ENCODE measurements around the gene SPRED1.
"Not testable (repeated sequence)": the region's sequence is repeated elsewhere in the genome, so short reads cannot be mapped to it uniquely, and the experiment has no call there.

Gene SPRED1

GRCh38 chr15:38263251-38263650 lies 10.6 kb downstream of the SPRED1 start:
- no peak for DNase-seq (ENCODE audit: low read depth)
- TF ChIP-seq, protein P1, sequence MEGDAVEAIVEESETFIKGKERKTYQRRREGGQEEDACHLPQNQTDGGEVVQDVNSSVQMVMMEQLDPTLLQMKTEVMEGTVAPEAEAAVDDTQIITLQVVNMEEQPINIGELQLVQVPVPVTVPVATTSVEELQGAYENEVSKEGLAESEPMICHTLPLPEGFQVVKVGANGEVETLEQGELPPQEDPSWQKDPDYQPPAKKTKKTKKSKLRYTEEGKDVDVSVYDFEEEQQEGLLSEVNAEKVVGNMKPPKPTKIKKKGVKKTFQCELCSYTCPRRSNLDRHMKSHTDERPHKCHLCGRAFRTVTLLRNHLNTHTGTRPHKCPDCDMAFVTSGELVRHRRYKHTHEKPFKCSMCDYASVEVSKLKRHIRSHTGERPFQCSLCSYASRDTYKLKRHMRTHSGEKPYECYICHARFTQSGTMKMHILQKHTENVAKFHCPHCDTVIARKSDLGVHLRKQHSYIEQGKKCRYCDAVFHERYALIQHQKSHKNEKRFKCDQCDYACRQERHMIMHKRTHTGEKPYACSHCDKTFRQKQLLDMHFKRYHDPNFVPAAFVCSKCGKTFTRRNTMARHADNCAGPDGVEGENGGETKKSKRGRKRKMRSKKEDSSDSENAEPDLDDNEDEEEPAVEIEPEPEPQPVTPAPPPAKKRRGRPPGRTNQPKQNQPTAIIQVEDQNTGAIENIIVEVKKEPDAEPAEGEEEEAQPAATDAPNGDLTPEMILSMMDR (IDR thresholded peaks at IDR 0.05; ENCODE audit: low read length, missing control alignments), result no peak
- H3K4me3 ChIP-seq (replicated peaks; ENCODE audit: low read depth, low read length), result no peak overlapping the region

DNA sequence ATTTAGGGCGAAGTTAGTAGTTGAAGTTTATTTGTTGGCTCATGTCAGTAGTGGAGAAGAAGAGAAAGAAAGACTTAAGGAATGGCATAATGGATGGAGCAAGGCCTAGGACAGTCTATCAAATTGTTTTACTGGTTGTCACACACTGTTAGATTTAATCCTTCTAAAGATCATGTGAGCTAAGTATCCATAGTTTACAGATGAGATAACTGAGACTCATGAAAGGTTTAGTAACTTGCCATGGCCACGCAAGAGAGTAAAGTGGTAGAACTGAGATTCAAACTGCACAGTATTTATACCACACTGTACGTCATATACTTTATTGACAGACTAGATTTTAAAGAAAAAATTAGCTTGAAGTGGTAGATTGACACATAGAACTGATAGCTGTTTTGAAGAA lies 11.4 kb downstream of the SPRED1 start:
- no peak for DNase-seq (ENCODE audit: low read depth)
- TF ChIP-seq, protein P1 (IDR thresholded peaks at IDR 0.05; ENCODE audit: low read length, missing control alignments), result no peak
- H3K4me3 ChIP-seq (replicated peaks; ENCODE audit: low read depth, low read length), result no peak overlapping the region

DNA sequence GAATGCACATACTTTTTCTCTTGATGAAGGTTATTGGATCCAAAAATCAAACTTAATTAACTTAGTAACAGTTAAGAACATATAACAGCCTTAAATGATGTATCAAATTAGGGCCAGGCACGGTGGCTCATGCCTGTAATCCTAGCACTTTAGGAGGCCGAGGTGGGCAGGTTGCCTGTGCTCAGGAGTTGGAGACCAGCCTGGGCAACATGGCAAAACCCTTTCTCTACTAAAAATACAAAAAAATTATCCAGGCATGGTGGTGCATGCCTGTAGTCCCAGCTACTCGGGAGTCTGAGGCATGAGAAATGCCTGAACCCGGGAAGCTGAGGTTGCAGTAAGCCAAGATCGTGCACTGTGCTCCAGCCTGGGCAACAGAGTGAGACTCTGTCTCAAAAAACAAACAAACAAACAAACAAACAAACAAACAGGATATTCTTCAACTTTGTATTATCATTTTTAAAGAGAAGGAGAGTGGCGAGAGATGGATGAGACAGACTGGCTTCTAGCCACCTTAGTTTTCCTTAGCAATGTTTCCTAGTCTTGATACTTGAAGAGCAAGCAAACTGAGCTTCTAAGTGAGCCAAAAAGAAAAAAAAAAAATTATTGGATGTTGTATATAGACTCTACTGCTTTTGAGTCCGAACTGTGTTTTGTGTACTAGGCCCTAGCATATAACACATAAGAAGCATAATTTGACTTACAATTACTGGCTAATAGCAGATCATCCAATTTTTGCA lies 13.8 kb downstream of the SPRED1 start:
- peak overlapping the region; percentile 2 for H3K4me3 ChIP-seq (replicated peaks; ENCODE audit: low read depth, low read length)
- TF ChIP-seq, protein P1 (IDR thresholded peaks at IDR 0.05; ENCODE audit: low read length, missing control alignments), result no peak
- no peak for DNase-seq (ENCODE audit: low read depth)

DNA sequence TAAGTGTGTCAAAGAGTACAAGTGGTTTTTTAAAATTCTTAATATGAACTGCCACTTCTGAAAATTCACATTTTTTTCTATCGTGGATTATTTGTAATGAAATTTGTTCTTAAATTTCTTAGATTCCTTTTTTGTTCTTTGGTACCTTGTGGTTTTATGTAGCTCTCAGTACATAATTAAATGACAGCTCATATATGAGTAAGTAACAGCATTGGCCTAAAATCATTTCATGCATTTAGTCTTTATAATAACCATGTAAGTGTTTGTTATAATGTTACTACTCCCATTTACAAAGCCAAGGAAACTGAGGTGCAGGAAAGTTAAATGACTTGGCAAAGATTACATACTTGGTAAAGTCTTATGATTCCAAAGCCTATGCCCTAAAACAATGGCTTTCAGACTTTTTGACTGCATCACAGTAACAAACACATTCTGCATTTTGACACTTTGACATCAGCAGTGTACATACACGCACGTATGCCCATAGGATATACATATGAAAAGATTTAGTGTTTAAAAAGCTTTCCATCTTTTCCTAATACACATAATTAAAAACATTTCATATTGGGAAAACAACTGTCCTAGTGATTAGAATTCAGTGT lies 14.9 kb downstream of the SPRED1 start:
- no peak overlapping the region for H3K4me3 ChIP-seq (replicated peaks; ENCODE audit: low read depth, low read length)
- TF ChIP-seq, protein P1 (IDR thresholded peaks at IDR 0.05; ENCODE audit: low read length, missing control alignments), result no peak
- no peak for DNase-seq (ENCODE audit: low read depth)

- TF ChIP-seq, protein P1 (IDR thresholded peaks at IDR 0.05; ENCODE audit: low read length, missing control alignments), result no peak
- no peak overlapping the region for H3K4me3 ChIP-seq (replicated peaks; ENCODE audit: low read depth, low read length)
- DNase-seq (ENCODE audit: low read depth), result no peak
Measured at GRCh38 chr15:38271144-38271543, 18.5 kb downstream of the SPRED1 start.

DNA sequence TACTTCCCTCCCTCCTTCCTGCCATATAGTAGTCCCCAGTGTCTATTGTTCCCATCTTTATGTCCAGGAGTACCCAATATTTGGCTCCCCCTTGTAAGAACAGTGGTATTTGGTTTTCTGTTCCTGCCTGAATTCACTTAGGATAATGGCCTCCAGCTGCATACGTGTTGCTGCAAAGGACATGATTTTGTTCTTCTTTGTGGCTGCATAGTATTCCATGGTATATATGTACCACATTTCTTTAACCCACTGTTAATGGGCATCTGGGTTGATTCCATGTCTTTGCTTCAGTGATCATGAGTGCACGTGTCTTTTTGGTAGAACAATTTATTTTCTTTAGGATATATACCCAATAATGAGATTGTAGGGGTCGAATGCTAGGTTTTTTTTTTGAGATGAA lies 19.3 kb downstream of the SPRED1 start:
- no peak overlapping the region for H3K4me3 ChIP-seq (replicated peaks; ENCODE audit: low read depth, low read length)
- TF ChIP-seq, protein P1 (IDR thresholded peaks at IDR 0.05; ENCODE audit: low read length, missing control alignments), result no peak
- no peak for DNase-seq (ENCODE audit: low read depth)

- H3K4me3 ChIP-seq (replicated peaks; ENCODE audit: low read depth, low read length); DNase-seq (ENCODE audit: low read depth): not testable (repeated sequence)
Measured at GRCh38 chr15:38272431-38272830, 19.8 kb downstream of the SPRED1 start.
